Smooth muscle cell (in vitro differentiated cells): ENCODE measurements around the gene GPC6. TPM values are rescaled to one million over a fixed set of nuclear protein-coding genes. Genes with fewer than 3 reads are reported as not detected.

Source experiments
- DNase-seq: peaks from one replicate; lab custom pipeline; 2025; ENCODE audit not compliant: unreplicated experiment; lab: John Stamatoyannopoulos, UW
- H2AFZ ChIP-seq: fragments of 200-600 bp; sonication (generic); 2 replicates; pipeline ENCODE4 v1.6.0; 2016; ENCODE audit warnings: antibody characterized with exemption, low read depth, mild to moderate bottlenecking
- H3F3A ChIP-seq: fragments of 200-600 bp; sonication (generic); 2 replicates; pipeline ENCODE4 v1.6.0; 2017; ENCODE audit warnings: antibody characterized with exemption, low read depth
- H3K27ac ChIP-seq: fragments of 200-600 bp; sonication (generic); 2 replicates; pipeline ENCODE4 v1.5.1; 2016; ENCODE audit warnings: low read depth, mild to moderate bottlenecking
- H3K27me3 ChIP-seq: fragments of 200-600 bp; sonication (generic); 2 replicates; pipeline ENCODE4 v1.6.1; 2016; ENCODE audit warnings: low read depth, mild to moderate bottlenecking
- H3K36me3 ChIP-seq: fragments of 200-600 bp; sonication (generic); 2 replicates; pipeline ENCODE4 v1.5.1; 2016; ENCODE audit warnings: low read depth
- H3K4me1 ChIP-seq: fragments of 200-600 bp; sonication (generic); 2 replicates; pipeline ENCODE4 v1.5.1; 2016; ENCODE audit warnings: low read depth
- H3K4me2 ChIP-seq: fragments of 200-600 bp; sonication (generic); 2 replicates; pipeline ENCODE4 v1.6.0; 2016; ENCODE audit warnings: mild to moderate bottlenecking
- H3K4me3 ChIP-seq: fragments of 200-600 bp; sonication (generic); 2 replicates; pipeline ENCODE4 v1.5.1; 2016; ENCODE audit warnings: mild to moderate bottlenecking
- H3K79me2 ChIP-seq: fragments of 200-600 bp; sonication (generic); 2 replicates; pipeline ENCODE4 v1.6.0; 2016; ENCODE audit warnings: low read depth, mild to moderate bottlenecking
- H3K9ac ChIP-seq: fragments of 200-600 bp; sonication (generic); 2 replicates; pipeline ENCODE4 v1.6.0; 2016; ENCODE audit warnings: low read depth
- H3K9me3 ChIP-seq: fragments of 200-600 bp; sonication (generic); replicated peaks from 2 replicates; pipeline ENCODE4 v1.5.1; 2016; ENCODE audit warnings: low read depth
- H4K20me1 ChIP-seq: fragments of 200-600 bp; sonication (generic); 2 replicates; pipeline ENCODE4 v1.6.0; 2016; ENCODE audit warnings: low read depth
- WGBS: methylation state at CpG from one replicate; pipeline ENCODE4 v1.1.7; 2016; ENCODE audit warnings: low lambda C conversion rate; 5-methylcytosine and 5-hydroxymethylcytosine counted together
- polyA plus RNA-seq: library from polyadenylated mRNA; unstranded; fragments of >200 nt; fragmentation: Nextera tagmentation; extraction: Ambion mirVana; gene quantifications from 2 replicates; pipeline ENCODE4 v1.2.1, GENCODE V29; 2016
- total RNA-seq: library from RNA; depleted of rRNA; stranded (reverse); fragments of >200 nt; gene quantifications from 2 replicates; pipeline ENCODE4 v1.2.3, GENCODE V29; 2014
- TF ChIP-seq, protein P1 (sequence below): fragments of 200-600 bp; sonication (generic); IDR thresholded peaks from 2 replicates; pipeline ENCODE4 v1.5.1; 2017; ENCODE audit warnings: borderline replicate concordance, mild to moderate bottlenecking, antibody characterized with exemption; ENCODE audit not compliant: insufficient read depth, poor library complexity, severe bottlenecking

Gene GPC6
- total and polyA plus RNA-seq, 2 experiments from 2014 or later, result 19.7 to 68.5 TPM

DNA sequence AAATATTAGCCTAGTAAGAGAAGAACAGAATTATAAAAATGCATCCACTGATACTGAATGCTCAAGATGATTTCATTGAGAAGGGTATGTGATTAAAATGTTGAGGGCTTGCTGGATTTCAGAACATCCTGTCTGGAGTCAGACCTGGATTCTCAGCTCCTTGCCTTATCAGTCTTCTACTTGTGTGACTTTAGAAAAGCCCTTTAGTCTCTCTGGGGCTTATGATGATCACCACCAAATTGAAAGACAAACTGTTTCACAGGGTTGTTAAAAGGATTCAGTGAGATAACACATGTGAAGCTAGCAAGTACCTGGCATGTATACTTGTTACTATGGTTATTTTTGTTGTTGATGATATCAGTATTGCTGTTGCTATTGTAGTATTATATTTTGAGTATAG, 118.4 kb downstream of the GPC6 start:
- Histone ChIP-seq H3K4me1 (peaks cover 26% of the 10 kb centered on the region), H3K4me3 (no peak overlapping the region), H2AFZ (no peak overlapping the region), H3K27ac (peak overlapping the region; percentile 36), H3F3A (peaks cover 5% of the 10 kb centered on the region), H3K4me2 (peak overlapping the region; percentile 54), H3K9ac (no peak overlapping the region), H3K9me3 (no peaks in the 10 kb centered on the region), H3K36me3 (no peaks in the 10 kb centered on the region), H4K20me1 (peaks cover 27% of the 10 kb centered on the region), H3K27me3 (no peaks in the 10 kb centered on the region), H3K79me2 (peaks cover 23% of the 10 kb centered on the region)
- DNase-seq, result no peak
- TF ChIP-seq, protein P1, sequence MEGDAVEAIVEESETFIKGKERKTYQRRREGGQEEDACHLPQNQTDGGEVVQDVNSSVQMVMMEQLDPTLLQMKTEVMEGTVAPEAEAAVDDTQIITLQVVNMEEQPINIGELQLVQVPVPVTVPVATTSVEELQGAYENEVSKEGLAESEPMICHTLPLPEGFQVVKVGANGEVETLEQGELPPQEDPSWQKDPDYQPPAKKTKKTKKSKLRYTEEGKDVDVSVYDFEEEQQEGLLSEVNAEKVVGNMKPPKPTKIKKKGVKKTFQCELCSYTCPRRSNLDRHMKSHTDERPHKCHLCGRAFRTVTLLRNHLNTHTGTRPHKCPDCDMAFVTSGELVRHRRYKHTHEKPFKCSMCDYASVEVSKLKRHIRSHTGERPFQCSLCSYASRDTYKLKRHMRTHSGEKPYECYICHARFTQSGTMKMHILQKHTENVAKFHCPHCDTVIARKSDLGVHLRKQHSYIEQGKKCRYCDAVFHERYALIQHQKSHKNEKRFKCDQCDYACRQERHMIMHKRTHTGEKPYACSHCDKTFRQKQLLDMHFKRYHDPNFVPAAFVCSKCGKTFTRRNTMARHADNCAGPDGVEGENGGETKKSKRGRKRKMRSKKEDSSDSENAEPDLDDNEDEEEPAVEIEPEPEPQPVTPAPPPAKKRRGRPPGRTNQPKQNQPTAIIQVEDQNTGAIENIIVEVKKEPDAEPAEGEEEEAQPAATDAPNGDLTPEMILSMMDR, result no peak

DNA sequence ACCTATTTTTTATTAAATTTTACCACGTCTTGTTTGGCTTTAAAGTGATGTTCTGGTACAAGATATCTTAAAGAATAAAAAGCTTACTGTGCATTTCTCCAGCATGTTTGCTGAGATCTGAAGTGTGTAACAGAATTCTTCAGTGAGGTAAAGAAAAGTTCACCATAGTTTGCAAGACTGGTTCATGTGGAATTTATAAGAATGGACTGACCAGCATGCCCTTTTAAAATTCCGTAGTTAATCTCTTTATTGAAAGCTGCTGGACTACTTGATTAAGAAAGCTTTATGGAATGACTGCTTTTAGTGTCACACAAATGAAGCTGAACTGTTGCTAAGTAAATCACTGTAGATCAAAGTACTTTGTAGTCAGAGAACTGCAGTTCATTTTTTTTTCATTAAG, 119.2 kb downstream of the GPC6 start:
- Histone ChIP-seq H3K4me2 (peak overlapping the region; percentile 54), H3K4me3 (no peak overlapping the region), H4K20me1 (peaks cover 27% of the 10 kb centered on the region), H3K9ac (no peak overlapping the region), H3K4me1 (peaks cover 26% of the 10 kb centered on the region), H3K9me3 (no peaks in the 10 kb centered on the region), H3F3A (peaks cover 5% of the 10 kb centered on the region), H3K36me3 (no peaks in the 10 kb centered on the region), H3K27ac (peak overlapping the region; percentile 36), H2AFZ (no peak overlapping the region), H3K27me3 (no peaks in the 10 kb centered on the region), H3K79me2 (peaks cover 27% of the 10 kb centered on the region)
- 9% methylated on average over 2 of the region's 2 CpGs for WGBS
- DNase-seq, result no peak
- TF ChIP-seq, protein P1, result no peak

DNA sequence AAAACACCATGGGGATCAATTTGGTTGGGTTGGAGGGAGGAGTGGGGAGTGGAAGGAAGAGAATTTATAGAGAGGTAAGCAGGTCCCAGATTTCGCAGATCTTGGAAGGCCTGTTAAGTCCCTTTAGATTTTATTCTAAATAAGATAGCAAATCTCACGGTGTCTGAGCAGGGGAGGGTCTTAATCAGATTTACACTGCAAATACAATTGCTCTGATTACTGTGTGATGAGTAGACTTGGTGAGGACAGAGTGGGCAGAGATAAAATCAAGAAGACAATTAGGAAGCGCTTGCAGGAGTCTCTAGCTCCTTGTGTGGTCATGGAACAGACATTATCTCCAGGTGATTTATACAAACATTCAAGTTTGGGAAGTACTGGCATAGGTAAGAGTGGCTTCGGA, 126.0 kb downstream of the GPC6 start:
- H3K4me1 ChIP-seq, result no peaks in the 10 kb centered on the region
- TF ChIP-seq, protein P1, result no peak
- no peak for DNase-seq
- H3K9me3 ChIP-seq, result no peaks in the 10 kb centered on the region
- no peaks in the 10 kb centered on the region for H3K27me3 ChIP-seq
- no peak overlapping the region for H3K4me2 ChIP-seq
- 86% methylated on average over 4 of the region's 4 CpGs for WGBS
- H3K4me3 ChIP-seq, result no peak overlapping the region
- H3F3A ChIP-seq, result no peaks in the 10 kb centered on the region
- H3K27ac ChIP-seq, result no peak overlapping the region
- H3K79me2 ChIP-seq, result peaks cover 31% of the 10 kb centered on the region
- H4K20me1 ChIP-seq, result peaks cover 20% of the 10 kb centered on the region
- H3K9ac ChIP-seq, result no peak overlapping the region
- H3K36me3 ChIP-seq, result no peaks in the 10 kb centered on the region
- no peak overlapping the region for H2AFZ ChIP-seq

DNA sequence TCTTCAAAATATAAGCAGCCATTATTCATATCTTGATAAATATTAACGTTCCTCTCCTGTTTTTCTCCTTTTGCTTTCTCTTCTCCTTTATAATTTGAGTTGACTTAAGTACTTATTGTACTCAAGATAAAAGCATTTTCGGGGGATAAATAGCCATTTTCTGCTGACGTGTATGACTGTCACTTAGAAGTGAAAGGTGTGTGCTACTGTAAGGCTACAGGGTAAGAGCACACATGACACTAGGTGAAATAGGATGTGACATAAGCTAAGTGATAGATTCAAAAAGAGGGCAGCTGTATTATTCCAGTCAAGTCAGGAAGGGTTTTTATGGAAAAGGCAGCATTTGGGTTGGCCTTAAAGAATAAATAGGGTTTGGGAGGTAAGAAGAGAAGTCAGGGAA, 128.5 kb downstream of the GPC6 start:
- H3K36me3 ChIP-seq, result no peaks in the 10 kb centered on the region
- H3K79me2 ChIP-seq, result peaks cover 25% of the 10 kb centered on the region
- no peak overlapping the region for H3K9ac ChIP-seq
- no peaks in the 10 kb centered on the region for H3F3A ChIP-seq
- H3K27ac ChIP-seq, result no peak overlapping the region
- TF ChIP-seq, protein P1, result no peak
- no peak for DNase-seq
- 92% methylated on average over 3 of the region's 3 CpGs for WGBS
- peaks cover 30% of the 10 kb centered on the region for H4K20me1 ChIP-seq
- no peaks in the 10 kb centered on the region for H3K4me1 ChIP-seq
- H3K4me3 ChIP-seq, result no peak overlapping the region
- no peak overlapping the region for H2AFZ ChIP-seq
- no peaks in the 10 kb centered on the region for H3K9me3 ChIP-seq
- H3K4me2 ChIP-seq, result no peak overlapping the region
- no peaks in the 10 kb centered on the region for H3K27me3 ChIP-seq
